ENCODE data around the gene CYP27A1.

DNA sequence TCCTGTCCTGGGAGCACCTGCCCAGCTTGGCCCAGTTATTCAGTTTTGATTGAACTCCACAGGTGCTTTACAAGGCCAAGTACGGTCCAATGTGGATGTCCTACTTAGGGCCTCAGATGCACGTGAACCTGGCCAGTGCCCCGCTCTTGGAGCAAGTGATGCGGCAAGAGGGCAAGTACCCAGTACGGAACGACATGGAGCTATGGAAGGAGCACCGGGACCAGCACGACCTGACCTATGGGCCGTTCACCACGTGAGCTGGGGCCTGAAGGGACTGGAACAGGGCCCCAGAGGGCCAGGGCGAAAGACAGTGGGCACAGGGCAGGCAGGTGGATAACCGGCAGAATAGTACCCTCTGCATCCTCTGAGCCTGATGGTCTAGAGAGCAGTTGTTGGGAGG, 27.6 kb downstream of the CYP27A1 start:
- TF ChIP-seq, protein P1, sequence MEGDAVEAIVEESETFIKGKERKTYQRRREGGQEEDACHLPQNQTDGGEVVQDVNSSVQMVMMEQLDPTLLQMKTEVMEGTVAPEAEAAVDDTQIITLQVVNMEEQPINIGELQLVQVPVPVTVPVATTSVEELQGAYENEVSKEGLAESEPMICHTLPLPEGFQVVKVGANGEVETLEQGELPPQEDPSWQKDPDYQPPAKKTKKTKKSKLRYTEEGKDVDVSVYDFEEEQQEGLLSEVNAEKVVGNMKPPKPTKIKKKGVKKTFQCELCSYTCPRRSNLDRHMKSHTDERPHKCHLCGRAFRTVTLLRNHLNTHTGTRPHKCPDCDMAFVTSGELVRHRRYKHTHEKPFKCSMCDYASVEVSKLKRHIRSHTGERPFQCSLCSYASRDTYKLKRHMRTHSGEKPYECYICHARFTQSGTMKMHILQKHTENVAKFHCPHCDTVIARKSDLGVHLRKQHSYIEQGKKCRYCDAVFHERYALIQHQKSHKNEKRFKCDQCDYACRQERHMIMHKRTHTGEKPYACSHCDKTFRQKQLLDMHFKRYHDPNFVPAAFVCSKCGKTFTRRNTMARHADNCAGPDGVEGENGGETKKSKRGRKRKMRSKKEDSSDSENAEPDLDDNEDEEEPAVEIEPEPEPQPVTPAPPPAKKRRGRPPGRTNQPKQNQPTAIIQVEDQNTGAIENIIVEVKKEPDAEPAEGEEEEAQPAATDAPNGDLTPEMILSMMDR (IDR thresholded peaks at IDR 0.05; ENCODE audit: low read depth, low read length), result no peak
- no peak for TF ChIP-seq POLR2A (IDR thresholded peaks at IDR 0.05; ENCODE audit: extremely low read depth, insufficient read length)
- TF ChIP-seq, protein P2, sequence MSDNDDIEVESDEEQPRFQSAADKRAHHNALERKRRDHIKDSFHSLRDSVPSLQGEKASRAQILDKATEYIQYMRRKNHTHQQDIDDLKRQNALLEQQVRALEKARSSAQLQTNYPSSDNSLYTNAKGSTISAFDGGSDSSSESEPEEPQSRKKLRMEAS (IDR thresholded peaks at IDR 0.05; ENCODE audit: low read depth, low read length), result no peak

Data from NB4 (cell line).